ENCODE data around the gene ZFX.

The ZFX gene

DNA sequence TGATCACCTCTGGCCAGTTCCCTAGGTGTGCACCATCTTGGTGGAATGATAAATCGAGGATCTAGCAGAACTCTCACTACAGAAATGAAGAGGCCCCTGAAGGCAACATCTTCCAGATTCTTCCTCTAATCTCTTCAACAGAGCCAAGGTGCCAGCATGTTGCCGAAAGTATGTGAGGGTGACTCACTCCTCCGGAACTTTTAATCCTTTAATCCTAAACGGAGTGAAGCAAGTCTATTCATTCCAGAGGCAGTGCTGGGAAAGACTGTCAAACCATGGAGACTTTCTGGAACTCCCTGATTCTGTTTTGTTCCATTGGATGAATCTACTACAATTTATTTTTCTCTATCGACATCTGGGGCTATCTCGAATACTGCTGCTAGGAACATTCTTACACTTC is 95.7 kb downstream of the ZFX start:
- H3K4me1 Mint-ChIP-seq = peaks cover 11% of the 10 kb centered on the region
- H3K36me3 Mint-ChIP-seq = no peaks in the 10 kb centered on the region
- no peaks in the 10 kb centered on the region for H3K27me3 Mint-ChIP-seq
- DNase-seq (ENCODE audit: low spot score in 2 of 2) = no peak
- no peak overlapping the region for H3K4me3 Mint-ChIP-seq
- H3K27ac Mint-ChIP-seq = no peak overlapping the region
- H3K9me3 Mint-ChIP-seq = no peaks in the 10 kb centered on the region
- ATAC-seq (ENCODE audit: low read depth) = no peak

DNA sequence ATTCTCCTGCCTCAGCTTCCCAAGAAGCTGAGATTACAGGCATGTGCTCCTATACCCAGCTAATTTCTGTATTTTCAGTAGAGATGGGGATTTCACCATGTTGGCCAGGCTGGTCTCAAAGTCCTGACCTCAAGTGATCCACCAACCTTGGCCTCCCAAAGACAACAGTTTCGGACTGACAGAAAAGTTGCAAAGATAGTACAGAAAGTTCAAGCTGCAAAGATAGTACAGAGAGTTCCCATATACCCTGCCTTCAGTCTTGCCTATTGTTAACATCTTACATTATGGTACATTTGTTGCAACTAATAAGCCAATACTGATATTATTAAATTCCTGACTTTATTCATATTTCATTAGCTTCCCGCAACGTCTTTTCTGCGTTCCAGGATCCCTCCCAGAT is 98.5 kb downstream of the ZFX start:
- peaks cover 1% of the 10 kb centered on the region for H3K36me3 Mint-ChIP-seq
- ATAC-seq (ENCODE audit: low read depth) = no peak
- H3K27me3 Mint-ChIP-seq = peaks cover 2% of the 10 kb centered on the region
- no peak for DNase-seq (ENCODE audit: low spot score in 2 of 2)
- H3K4me1 Mint-ChIP-seq = peaks cover 7% of the 10 kb centered on the region
- no peak overlapping the region for H3K27ac Mint-ChIP-seq
- H3K9me3 Mint-ChIP-seq = no peaks in the 10 kb centered on the region
- no peak overlapping the region for H3K4me3 Mint-ChIP-seq

DNA sequence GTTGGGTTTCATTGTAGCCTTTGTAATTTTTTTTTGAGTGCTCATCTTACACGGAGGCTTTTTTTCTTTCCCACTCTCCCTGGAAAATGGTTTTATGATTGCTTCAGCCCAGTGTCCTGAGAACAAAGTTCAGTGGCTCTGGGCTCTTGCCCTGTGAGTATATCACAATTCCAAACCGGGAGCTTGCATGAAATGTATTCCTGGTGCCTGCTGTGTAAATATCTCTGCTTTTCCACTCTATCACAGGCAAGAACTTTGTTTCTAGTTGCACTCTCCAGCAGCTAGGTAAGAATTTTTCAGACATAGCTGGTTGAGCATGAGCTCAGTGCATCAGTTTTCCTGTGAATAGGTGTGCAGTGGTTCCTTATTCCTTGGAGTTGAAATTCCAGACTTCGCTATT is 103.5 kb downstream of the ZFX start:
- Mint-ChIP-seq H3K4me3 (no peak overlapping the region), H3K4me1 (no peaks in the 10 kb centered on the region), H3K27ac (no peak overlapping the region), H3K36me3 (peaks cover 1% of the 10 kb centered on the region), H3K9me3 (no peaks in the 10 kb centered on the region), H3K27me3 (peaks cover 5% of the 10 kb centered on the region)
- no peak for ATAC-seq (ENCODE audit: low read depth)
- no peak for DNase-seq (ENCODE audit: low spot score in 2 of 2)

DNA sequence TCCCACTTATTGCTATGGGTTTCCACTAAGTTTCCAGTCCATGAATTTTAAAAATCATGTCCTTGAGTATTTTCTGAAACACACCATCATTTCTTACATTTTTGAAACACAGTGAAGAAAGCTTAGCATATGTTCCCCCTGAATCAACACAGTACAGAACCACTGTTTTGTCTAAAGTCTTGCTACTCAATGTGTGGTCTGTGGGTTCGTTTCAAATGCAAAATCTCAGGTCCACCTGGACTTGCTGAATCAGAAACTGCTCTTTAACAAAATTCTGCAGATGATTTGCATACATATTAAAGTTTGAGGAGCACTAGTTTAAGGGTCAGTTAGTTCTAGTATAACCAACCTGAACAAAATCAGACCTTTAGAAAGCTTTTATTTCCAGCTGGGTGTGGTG is 103.9 kb downstream of the ZFX start:
- ATAC-seq (ENCODE audit: low read depth) (no peak), DNase-seq (ENCODE audit: low spot score in 2 of 2) (no peak)
- H3K36me3 Mint-ChIP-seq = peaks cover 1% of the 10 kb centered on the region
- no peaks in the 10 kb centered on the region for H3K9me3 Mint-ChIP-seq
- peaks cover 5% of the 10 kb centered on the region for H3K27me3 Mint-ChIP-seq
- H3K4me1 Mint-ChIP-seq = no peaks in the 10 kb centered on the region
- H3K27ac Mint-ChIP-seq = no peak overlapping the region
- no peak overlapping the region for H3K4me3 Mint-ChIP-seq

DNA sequence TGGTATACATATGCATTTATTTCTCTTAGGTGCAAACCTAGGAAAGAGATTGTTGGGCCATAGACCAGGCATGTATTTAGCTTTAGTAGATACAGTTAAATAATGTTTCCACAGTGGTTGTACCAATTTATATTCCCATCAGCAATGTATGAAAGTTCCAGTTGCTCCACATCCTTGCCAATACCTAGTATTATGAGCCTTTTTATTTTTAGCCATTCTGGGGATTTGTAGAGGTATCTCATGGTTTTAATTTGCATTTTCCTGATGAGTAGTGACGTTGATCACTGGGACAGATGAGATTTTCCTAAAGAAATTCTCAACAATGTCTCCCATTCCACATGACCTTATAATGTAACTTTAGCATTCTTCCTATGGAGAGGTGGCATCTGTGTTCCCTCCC is 107.5 kb downstream of the ZFX start:
- no peak overlapping the region for H3K4me3 Mint-ChIP-seq
- peaks cover 7% of the 10 kb centered on the region for H3K4me1 Mint-ChIP-seq
- ATAC-seq (ENCODE audit: low read depth) (no peak), DNase-seq (ENCODE audit: low spot score in 2 of 2) (no peak)
- H3K9me3 Mint-ChIP-seq = peaks cover under 1% of the 10 kb centered on the region
- peaks cover 5% of the 10 kb centered on the region for H3K27me3 Mint-ChIP-seq
- H3K36me3 Mint-ChIP-seq = peaks cover 2% of the 10 kb centered on the region
- H3K27ac Mint-ChIP-seq = no peak overlapping the region

DNA sequence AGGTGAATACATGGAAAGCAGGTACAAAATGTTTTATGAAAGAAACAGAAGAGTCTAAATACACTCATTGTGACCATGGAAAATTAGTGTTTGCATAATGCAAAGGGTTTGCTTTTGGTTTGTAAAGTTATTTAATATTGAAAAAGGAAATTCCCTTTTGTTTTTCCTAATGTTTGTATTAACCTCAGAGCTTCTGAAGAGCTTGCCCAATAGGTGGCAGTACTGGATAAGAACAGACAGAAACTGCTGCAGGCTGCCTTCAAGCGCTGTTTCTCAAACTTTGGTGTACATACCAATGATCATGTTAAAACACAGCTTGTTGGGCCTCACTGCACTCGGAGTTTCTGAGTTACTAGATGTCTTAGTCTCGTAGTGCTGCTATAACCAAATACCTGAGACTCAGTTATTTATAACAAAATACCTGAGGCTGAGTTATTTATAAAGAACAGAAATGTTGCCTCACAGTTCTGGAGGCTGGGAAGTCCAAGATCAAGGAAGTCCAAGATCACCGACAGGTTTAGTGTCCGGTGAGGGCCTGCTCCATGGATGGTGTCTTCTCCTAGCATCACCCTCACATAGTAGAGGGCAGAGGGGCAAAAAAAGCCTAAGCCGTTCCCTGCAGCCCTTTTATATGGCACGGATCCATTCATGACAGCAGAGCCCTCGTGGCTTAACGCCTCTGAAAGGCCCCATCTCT is 110.2 kb downstream of the ZFX start:
- Mint-ChIP-seq H3K27ac (no peak overlapping the region), H3K27me3 (peaks cover 6% of the 10 kb centered on the region), H3K36me3 (peaks cover 1% of the 10 kb centered on the region), H3K4me3 (no peak overlapping the region), H3K9me3 (peaks cover 1% of the 10 kb centered on the region), H3K4me1 (peaks cover 7% of the 10 kb centered on the region)
- ATAC-seq (ENCODE audit: low read depth) (no peak), DNase-seq (ENCODE audit: low spot score in 2 of 2) (no peak)

DNA sequence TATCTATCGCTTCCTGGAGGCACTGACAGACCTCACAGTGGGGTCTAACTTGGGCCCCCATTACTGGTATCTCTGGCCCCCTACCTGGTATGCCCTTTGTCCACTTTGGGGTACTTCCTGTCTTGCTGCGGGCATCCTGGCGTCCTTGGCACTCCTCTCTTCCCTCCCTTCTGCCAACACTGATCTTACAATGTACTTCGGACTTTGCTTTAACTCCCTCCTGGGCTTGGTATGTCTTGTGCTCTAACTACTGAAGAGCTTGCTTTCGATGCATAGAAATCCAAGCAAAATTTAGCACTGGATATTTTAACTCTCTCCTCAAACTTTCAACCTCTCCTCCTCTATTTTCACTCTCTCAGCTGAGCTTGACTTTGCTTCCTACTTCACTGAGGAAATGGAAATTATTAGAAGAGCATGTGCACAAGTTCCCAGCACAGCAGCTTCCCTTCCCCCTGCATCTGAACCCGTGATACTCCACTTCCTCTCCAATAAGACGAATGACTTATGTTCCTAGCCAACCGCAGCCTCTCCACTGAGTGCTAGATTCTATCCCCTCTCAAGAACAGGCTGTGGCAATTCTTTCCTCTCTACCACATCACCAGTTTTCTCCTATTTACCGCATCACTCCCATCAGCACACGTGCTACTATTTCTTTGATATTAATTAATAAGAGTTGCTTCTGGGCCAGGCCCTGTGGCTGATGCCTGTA is 111.5 kb downstream of the ZFX start:
- H3K27ac Mint-ChIP-seq = peak overlapping the region; percentile 21
- H3K9me3 Mint-ChIP-seq = peaks cover 1% of the 10 kb centered on the region
- DNase-seq (ENCODE audit: low spot score in 2 of 2) (no peak), ATAC-seq (ENCODE audit: low read depth) (peak; percentile 56)
- H3K4me1 Mint-ChIP-seq = peaks cover 7% of the 10 kb centered on the region
- H3K27me3 Mint-ChIP-seq = peaks cover 6% of the 10 kb centered on the region
- peaks cover 1% of the 10 kb centered on the region for H3K36me3 Mint-ChIP-seq
- peak overlapping the region; percentile 48 for H3K4me3 Mint-ChIP-seq

DNA sequence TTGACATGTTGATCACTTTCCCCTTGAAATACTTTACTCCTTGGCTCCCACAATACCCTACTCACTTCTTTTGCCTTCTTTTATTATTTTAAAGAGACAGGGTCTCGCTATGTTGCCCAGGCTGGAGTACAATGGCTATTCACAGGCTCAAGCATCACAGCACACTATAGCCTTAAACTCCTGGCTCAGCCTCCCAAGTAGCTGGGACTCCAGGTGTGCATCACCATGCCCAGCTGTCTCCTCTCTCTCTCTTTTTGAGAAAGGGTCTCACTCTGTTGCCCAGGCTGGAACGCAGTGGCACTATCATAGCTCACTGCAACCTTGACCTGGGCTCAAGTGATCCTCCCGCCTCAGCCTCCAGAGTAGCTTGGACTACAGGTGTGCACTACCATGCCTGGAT is 112.8 kb downstream of the ZFX start:
- ATAC-seq (ENCODE audit: low read depth) (no peak), DNase-seq (ENCODE audit: low spot score in 2 of 2) (no peak)
- Mint-ChIP-seq H3K27ac (no peak overlapping the region), H3K4me3 (no peak overlapping the region), H3K27me3 (peaks cover 3% of the 10 kb centered on the region), H3K4me1 (peaks cover 7% of the 10 kb centered on the region), H3K36me3 (peaks cover 1% of the 10 kb centered on the region), H3K9me3 (peaks cover 1% of the 10 kb centered on the region)

DNA sequence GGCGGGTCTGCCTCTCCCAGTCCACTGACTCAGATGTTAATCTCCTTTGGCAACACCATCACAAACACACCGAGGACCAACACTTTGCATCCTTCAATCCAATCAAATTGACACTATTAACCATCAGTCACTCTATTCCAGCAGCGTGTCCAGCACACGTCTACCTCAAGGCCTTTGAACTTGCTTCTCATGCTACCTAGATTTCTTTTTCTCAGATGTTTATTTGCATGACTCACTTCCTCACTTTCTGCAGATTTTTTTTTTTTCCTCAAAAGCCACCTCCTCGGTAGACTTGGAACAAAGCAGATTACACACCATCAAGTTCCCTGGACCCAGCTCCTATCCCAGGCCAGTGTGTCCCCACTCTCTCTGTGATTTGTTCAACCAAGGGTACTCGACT is 114.9 kb downstream of the ZFX start:
- Mint-ChIP-seq H3K27ac (no peak overlapping the region), H3K27me3 (peaks cover 3% of the 10 kb centered on the region), H3K36me3 (peaks cover 1% of the 10 kb centered on the region), H3K9me3 (peaks cover 1% of the 10 kb centered on the region), H3K4me1 (peaks cover 7% of the 10 kb centered on the region), H3K4me3 (no peak overlapping the region)
- ATAC-seq (ENCODE audit: low read depth) (no peak), DNase-seq (ENCODE audit: low spot score in 2 of 2) (no peak)
